ENCODE data around the gene BCAR3.

DNA sequence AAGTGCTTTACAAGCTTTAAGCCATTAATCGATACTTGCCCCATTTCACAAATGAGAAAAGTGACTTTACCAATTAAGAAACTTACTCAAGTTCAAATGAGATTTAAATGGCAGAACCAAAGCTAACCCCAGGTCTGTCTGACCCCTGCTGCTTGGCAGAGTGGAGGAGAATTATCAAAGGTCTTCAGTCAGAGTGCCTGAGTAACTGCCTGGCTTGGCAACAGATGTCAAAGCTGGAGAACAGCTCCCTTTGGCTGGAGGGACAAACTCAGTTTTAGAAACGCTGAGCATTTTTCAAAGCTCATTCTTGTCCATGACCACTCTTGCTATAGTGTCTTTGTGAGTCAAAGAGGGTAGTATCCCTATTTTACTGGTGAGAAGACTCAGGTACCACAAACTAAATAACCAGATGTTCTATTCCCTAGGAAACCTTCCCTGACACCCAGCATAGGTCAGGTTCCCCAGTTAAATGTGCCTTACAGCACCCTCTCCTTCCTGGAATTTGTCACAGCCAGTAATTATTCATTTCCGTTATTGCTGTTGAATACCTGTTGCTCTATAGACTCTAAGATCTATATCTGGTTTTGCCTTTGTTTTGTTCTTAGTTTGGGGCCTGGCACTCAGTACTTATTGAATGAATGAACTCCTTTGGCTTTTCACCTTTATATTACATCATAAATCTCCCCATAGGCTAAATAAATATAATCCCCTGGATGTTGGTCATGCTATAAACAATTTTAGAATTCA, 5.0 kb upstream of the BCAR3 start:
- TF ChIP-seq, protein P1, sequence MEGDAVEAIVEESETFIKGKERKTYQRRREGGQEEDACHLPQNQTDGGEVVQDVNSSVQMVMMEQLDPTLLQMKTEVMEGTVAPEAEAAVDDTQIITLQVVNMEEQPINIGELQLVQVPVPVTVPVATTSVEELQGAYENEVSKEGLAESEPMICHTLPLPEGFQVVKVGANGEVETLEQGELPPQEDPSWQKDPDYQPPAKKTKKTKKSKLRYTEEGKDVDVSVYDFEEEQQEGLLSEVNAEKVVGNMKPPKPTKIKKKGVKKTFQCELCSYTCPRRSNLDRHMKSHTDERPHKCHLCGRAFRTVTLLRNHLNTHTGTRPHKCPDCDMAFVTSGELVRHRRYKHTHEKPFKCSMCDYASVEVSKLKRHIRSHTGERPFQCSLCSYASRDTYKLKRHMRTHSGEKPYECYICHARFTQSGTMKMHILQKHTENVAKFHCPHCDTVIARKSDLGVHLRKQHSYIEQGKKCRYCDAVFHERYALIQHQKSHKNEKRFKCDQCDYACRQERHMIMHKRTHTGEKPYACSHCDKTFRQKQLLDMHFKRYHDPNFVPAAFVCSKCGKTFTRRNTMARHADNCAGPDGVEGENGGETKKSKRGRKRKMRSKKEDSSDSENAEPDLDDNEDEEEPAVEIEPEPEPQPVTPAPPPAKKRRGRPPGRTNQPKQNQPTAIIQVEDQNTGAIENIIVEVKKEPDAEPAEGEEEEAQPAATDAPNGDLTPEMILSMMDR (IDR thresholded peaks at IDR 0.05; ENCODE audit: borderline replicate concordance, extremely low read depth, low read length, poor library complexity, severe bottlenecking): no peak
- no peak for TF ChIP-seq EZH2 (IDR thresholded peaks at IDR 0.05; ENCODE audit: borderline replicate concordance, low read depth, low read length, severe bottlenecking)
